Omental fat pad (tissue), 4 donors: ENCODE data around the gene GNAO1. TPM values are rescaled to one million over a fixed set of nuclear protein-coding genes. Genes with fewer than 3 reads are reported as not detected.

Source experiments
- ATAC-seq: fragments of 150-250 bp; one replicate; pipeline ENCODE4 v1.9.1; 2016; ENCODE audit warnings: mild to moderate bottlenecking, moderate library complexity; ENCODE audit not compliant: low FRiP score
- DNase-seq: peaks from one replicate; pipeline ENCODE4 v3.0.0-alpha.2; 2019; ENCODE audit warnings: low spot score
- CTCF ChIP-seq, 3 donors: fragments of 450-650 bp; IDR thresholded peaks; one replicate each; pipeline ENCODE4 v1.5.1; 2016 to 2017; ENCODE audit warnings: antibody characterized with exemption in 3 of 3, mild to moderate bottlenecking in 3 of 3, moderate library complexity in 2 of 3
- small RNA-seq: library from RNA; depleted of rRNA; stranded (forward); fragments of <200 nt; gene quantifications from one replicate; pipeline ENCODE3, GENCODE V24; 2016
- total RNA-seq, 4 donors: library from RNA; depleted of rRNA; stranded (reverse); fragments of >200 nt; gene quantifications; one replicate each; pipeline ENCODE4 v1.1.0, GENCODE V29; 2016

Gene GNAO1
- total RNA-seq, 4 donors from 2014 or later, result 1.4 to 2.6 (median 2.3) TPM

DNA sequence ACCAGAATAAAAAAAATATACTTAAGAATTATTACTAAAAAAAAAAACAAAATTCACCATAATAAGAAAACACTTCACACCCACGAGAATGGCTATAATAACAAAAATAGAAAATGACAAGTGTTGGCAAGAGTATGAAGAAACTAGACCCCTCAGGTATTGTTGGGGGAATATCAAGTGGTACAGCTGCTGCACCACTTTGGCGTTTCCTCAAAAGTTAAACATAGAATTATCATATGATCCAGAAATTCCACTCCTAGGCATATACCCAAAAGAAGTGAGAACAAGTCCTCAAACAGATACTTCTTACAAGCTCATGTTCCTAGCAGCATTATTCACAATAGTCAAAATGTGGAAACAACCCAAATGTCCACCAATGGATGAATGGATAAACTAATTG is 207.8 kb downstream of the GNAO1 start:
- DNase-seq, result no peak
- no peak for TF ChIP-seq CTCF (IDR thresholded peaks at IDR 0.05)
- ATAC-seq, result no peak

DNA sequence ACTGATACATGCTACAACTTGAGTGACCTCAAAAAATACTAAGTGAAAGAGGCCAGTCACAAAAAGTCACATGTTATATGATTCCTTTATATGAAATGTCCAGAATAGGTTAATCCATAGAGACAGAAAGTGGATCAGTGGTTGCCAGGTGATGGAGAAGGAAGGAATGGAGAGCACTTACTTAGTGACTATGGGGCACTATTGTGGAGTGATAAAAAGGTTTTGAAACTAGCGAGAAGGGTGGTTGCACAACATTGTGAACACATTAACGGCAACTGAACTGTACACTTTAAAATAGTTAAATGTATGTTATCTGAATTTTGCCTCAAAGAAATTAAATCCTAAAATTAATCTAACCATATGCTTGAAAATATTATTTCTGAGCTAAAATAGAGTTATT is 208.2 kb downstream of the GNAO1 start:
- TF ChIP-seq CTCF (IDR thresholded peaks at IDR 0.05), result no peak
- no peak for ATAC-seq

DNA sequence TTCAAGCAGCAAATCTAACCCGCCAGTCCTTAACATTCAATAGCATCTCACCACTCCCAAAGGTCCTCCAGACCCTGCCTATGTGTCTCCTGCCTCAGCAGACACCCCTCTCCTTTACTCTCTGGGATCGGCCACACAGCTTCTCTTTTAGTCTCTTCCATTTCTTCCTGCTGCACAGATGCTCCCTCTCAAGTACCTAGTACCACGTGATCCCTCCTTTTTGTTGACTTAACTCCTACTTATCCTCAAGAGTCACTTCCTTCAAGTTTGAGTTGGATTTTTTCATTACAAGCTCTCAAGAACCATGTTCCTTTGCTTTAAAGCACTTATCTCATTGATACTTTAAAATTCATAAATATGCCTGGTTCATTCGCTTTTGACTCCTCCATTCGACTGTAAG is 209.2 kb downstream of the GNAO1 start:
- ATAC-seq (no peak), DNase-seq (no peak)
- TF ChIP-seq CTCF (IDR thresholded peaks at IDR 0.05), result no peak

More for the DNA sequence above, 208.2 kb downstream of the GNAO1 start:
- DNase-seq, result no peak

GRCh38 chr16:56401482-56401881 is 210.2 kb downstream of the GNAO1 start:
- TF ChIP-seq CTCF (IDR thresholded peaks at IDR 0.05), result no peak
- ATAC-seq, result no peak
- DNase-seq, result no peak

GRCh38 chr16:56405977-56406672 is 214.8 kb downstream of the GNAO1 start:
- DNase-seq, result no peak
- ATAC-seq, result no peak
- no peak for TF ChIP-seq CTCF (IDR thresholded peaks at IDR 0.05)

Small RNA genes lying within 50 kb of the gene (small RNA-seq; reads per million reads assigned to genes)
- not detected for gene MIR3935

Other genes starting within 250 kb of the GNAO1 start
- 100 to 1,000 TPM; 126 to 215 (median 162) TPM for gene AMFR, start 234.1 kb downstream of the GNAO1 start, total RNA-seq